ENCODE measurements around the gene LRRC49. TPM values are rescaled to one million over a fixed set of nuclear protein-coding genes. Genes with fewer than 3 reads are reported as not detected.

The LRRC49 gene
- total and polyA plus RNA-seq, 2 donors (not counting 3 experiments of a cell fraction or from before 2014, with no cell fraction given), result 3.0 to 6.6 TPM

DNA sequence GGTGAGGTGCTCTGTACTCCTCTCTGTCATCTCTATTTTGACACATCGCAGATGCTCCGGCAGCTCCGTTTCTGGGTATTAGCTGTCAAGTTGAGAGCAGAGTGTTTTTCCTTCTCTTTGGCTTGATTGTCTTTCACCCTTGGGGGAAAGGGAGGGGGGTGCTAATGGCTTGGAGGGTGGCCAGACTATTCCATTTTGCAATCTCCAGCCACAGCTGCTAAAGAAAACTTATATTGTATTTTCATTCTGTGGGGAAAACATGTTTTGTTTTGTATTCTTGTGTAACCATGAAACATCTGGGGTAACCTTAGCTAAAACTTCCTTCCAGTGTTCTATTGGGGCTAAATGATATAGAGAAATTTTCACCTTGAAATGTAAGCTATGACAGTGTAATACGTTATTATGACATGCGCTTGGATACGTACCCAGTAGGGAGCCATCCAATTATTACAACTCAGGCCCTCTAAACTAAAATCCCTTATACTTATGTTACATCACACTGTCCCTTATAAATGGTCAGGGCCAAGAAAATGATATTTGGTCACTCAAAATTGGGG is 24.6 kb upstream of the LRRC49 start:
- Histone ChIP-seq H3K4me3 (replicated peaks in 1 of 3; ENCODE audit: insufficient read depth in 1 of 3, low read depth in 1 of 3, low read length in 3 of 3) (no peak overlapping the region), H3K27me3 (ENCODE audit: control insufficient read depth in 2 of 2, insufficient read depth in 2 of 2, low read length in 2 of 2) (no peaks in the 10 kb centered on the region), H2AFZ (ENCODE audit: low read depth, low read length) (no peak overlapping the region), H3K9me3 (replicated peaks; ENCODE audit: control insufficient read depth, insufficient read depth, low read length) (no peaks in the 10 kb centered on the region), H3K4me2 (ENCODE audit: insufficient read depth, low read length) (no peak overlapping the region), H3K36me3 (ENCODE audit: control insufficient read depth in 2 of 2, extremely low read depth in 1 of 2, insufficient read depth in 2 of 2, low read length in 2 of 2) (no peaks in the 10 kb centered on the region), H4K20me1 (replicated peaks; ENCODE audit: control insufficient read depth, extremely low read depth, insufficient read depth, low read length) (no peaks in the 10 kb centered on the region), H3K4me1 (ENCODE audit: control insufficient read depth, extremely low read depth, insufficient read depth, low read length) (no peaks in the 10 kb centered on the region), H3K9ac (replicated peaks; ENCODE audit: extremely low read depth, insufficient read depth, low read length) (no peak overlapping the region), H3K27ac (ENCODE audit: insufficient read depth, low read depth, low read length) (no peak overlapping the region), H3K9me1 (replicated peaks; ENCODE audit: control insufficient read depth, extremely low read depth, insufficient read depth, low read length) (no peaks in the 10 kb centered on the region), H3K79me2 (ENCODE audit: control insufficient read depth, insufficient read depth, low read length) (no peaks in the 10 kb centered on the region)
- TF ChIP-seq FOS (IDR thresholded peaks at IDR 0.05; ENCODE audit: borderline replicate concordance, insufficient read depth, low read length) (no peak), JUN (IDR thresholded peaks at IDR 0.05; ENCODE audit: borderline replicate concordance, insufficient read depth, insufficient read length, low read depth) (no peak), EZH2 (IDR thresholded peaks at IDR 0.05; ENCODE audit: borderline replicate concordance, low read depth, low read length, severe bottlenecking) (no peak), POLR2AphosphoS5 (IDR thresholded peaks at IDR 0.05; ENCODE audit: insufficient read depth, low read depth, low read length) (no peak), POLR2A (IDR thresholded peaks at IDR 0.05; ENCODE audit: low read depth, low read length) (no peak), GATA2 (IDR thresholded peaks at IDR 0.05; ENCODE audit: insufficient read depth, insufficient read length, low read depth, low read length) (no peak), MYC (IDR thresholded peaks at IDR 0.05; ENCODE audit: low read depth, low read length) (no peak)
- TF ChIP-seq, protein P1, sequence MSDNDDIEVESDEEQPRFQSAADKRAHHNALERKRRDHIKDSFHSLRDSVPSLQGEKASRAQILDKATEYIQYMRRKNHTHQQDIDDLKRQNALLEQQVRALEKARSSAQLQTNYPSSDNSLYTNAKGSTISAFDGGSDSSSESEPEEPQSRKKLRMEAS (IDR thresholded peaks at IDR 0.05; ENCODE audit: insufficient read depth, insufficient read length), result no peak
- TF ChIP-seq, protein P2, sequence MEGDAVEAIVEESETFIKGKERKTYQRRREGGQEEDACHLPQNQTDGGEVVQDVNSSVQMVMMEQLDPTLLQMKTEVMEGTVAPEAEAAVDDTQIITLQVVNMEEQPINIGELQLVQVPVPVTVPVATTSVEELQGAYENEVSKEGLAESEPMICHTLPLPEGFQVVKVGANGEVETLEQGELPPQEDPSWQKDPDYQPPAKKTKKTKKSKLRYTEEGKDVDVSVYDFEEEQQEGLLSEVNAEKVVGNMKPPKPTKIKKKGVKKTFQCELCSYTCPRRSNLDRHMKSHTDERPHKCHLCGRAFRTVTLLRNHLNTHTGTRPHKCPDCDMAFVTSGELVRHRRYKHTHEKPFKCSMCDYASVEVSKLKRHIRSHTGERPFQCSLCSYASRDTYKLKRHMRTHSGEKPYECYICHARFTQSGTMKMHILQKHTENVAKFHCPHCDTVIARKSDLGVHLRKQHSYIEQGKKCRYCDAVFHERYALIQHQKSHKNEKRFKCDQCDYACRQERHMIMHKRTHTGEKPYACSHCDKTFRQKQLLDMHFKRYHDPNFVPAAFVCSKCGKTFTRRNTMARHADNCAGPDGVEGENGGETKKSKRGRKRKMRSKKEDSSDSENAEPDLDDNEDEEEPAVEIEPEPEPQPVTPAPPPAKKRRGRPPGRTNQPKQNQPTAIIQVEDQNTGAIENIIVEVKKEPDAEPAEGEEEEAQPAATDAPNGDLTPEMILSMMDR (IDR thresholded peaks at IDR 0.05; ENCODE audit: extremely low read depth in 1 of 2, insufficient read depth in 1 of 2, low read depth in 1 of 2, low read length in 2 of 2), result no peak
- ChIA-PET POLR2A (no interaction called here), CTCF (interaction anchor here (1.0 to 2.5 kb wide), 5 partner anchors 14 to 188 kb away, joined by 3 to 20 read pairs (median 4); partner anchors contain the start of genes LARP6, LRRC49 and THAP10)
- intact Hi-C loops (cut with micrococcal nuclease) (no loop called here), dilution Hi-C loops (cut with MboI; ENCODE audit: extremely low pct_ligation_motif_present, low sequenced_read_pairs) (no loop called here)
- DNase-seq (ENCODE audit: low read depth, low spot score), result peak; percentile 76
- BruUV-seq (replicated peaks), result no TSS peak
- FAIRE-seq, result no peak
